ENCODE results near the gene PARD3. TPM values are rescaled to one million over a fixed set of nuclear protein-coding genes. Genes with fewer than 3 reads are reported as not detected.

The PARD3 gene
- total RNA-seq, 1 experiment from 2014 or later, result 46.3 TPM

GRCh38 chr10:34528320-34528719 is 286.8 kb downstream of the PARD3 start:
- peaks cover 32 to 36% of the 10 kb centered on the region in 2 experiments for H3K4me1 ChIP-seq (ENCODE audit: control insufficient read depth in 1 of 2, insufficient read depth in 2 of 2, low read length in 2 of 2)
- RAD21 ChIA-PET (ENCODE audit: low non-redundant PET in 1 of 2, low total read pairs in 2 of 2, uncharacterized antibody in 2 of 2, unreplicated experiment in 2 of 2), result no interaction called here
- peak overlapping the region; percentile 72 for H3K4me2 ChIP-seq (ENCODE audit: low read length)
- no peak overlapping the region for H2AFZ ChIP-seq (ENCODE audit: low read depth, low read length, poor library complexity, severe bottlenecking)
- no peaks in the 10 kb centered on the region for H4K20me1 ChIP-seq (ENCODE audit: insufficient read depth)
- H3K27ac ChIP-seq (ENCODE audit: low read depth, low read length), result peak overlapping the region; percentile 49
- peaks cover 18% of the 10 kb centered on the region; the same call in 1 of the 2 replicates for H3K79me2 ChIP-seq (ENCODE audit: insufficient read depth, low read length)
- BruUV-seq (replicated peaks), result no TSS peak
- H3K9ac ChIP-seq (ENCODE audit: low read length), result peak overlapping the region; percentile 35
- ATAC-seq (peak; percentile 93), DNase-seq (ENCODE audit: low read depth, low spot score) (peak; percentile 92)
- H3K4me3 ChIP-seq (replicated peaks in 1 of 2; ENCODE audit: low read depth in 1 of 2, low read length in 2 of 2), result peak overlapping the region in 1 of 2 experiments; percentile 25; a peak in 1 of 4 replicates
- CTCF ChIA-PET, result interaction anchor here (1.0 to 2.0 kb wide), 2 partner anchors 110 to 127 kb away, joined by 4 to 11 read pairs; no protein-coding TSS in a partner anchor
- H3K27me3 ChIP-seq (ENCODE audit: insufficient read depth, low read length), result no peaks in the 10 kb centered on the region
- POLR2A ChIA-PET, result no interaction called here
- no peaks in the 10 kb centered on the region for H3K36me3 ChIP-seq (ENCODE audit: control insufficient read depth in 1 of 2, insufficient read depth in 2 of 2, low read length in 2 of 2)
- TF ChIP-seq MAX (IDR thresholded peaks at IDR 0.05) (peak; percentile 56), TCF7L2 (IDR thresholded peaks at IDR 0.05; ENCODE audit: borderline replicate concordance, extremely low read depth, insufficient read depth, insufficient read length) (no peak), SIN3A (IDR thresholded peaks at IDR 0.05; ENCODE audit: low read depth) (peak; percentile 48; the same call in 1 of the 2 replicates), POLR2AphosphoS5 (IDR thresholded peaks at IDR 0.05; ENCODE audit: low read depth, low read length) (no peak), ZFX (IDR thresholded peaks at IDR 0.05) (no peak), FOSL1 (IDR thresholded peaks at IDR 0.05; ENCODE audit: low read depth) (peak; percentile 87), RAD21 (IDR thresholded peaks at IDR 0.05; ENCODE audit: low read depth) (no peak), CBX3 (IDR thresholded peaks at IDR 0.05; ENCODE audit: low read depth) (peak; percentile 94), SP1 (IDR thresholded peaks at IDR 0.05; ENCODE audit: low read depth) (peak; percentile 78), SRF (IDR thresholded peaks at IDR 0.05; ENCODE audit: low read depth) (0 out of 2 replicates have a peak, but pooled peaks have one; percentile 41), CEBPB (IDR thresholded peaks at IDR 0.05; ENCODE audit: low read depth) (peak; percentile 54), JUND (IDR thresholded peaks at IDR 0.05) (peak; percentile 90), YY1 (IDR thresholded peaks at IDR 0.05; ENCODE audit: extremely low read depth, insufficient replicate concordance, low read depth, low read length) (no peak), ELF1 (IDR thresholded peaks at IDR 0.05; ENCODE audit: borderline replicate concordance, low read depth) (no peak), ZNF274 (IDR thresholded peaks at IDR 0.05; ENCODE audit: low read depth, low read length) (no peak), ZBTB33 (IDR thresholded peaks at IDR 0.05; ENCODE audit: extremely low read depth, insufficient replicate concordance, low read length) (no peak), CTCF (IDR thresholded peaks at IDR 0.05 in 2 of 3, conservative IDR thresholded peaks at IDR 0.05 in 1 of 3; ENCODE audit: borderline replicate concordance in 1 of 3, insufficient read depth in 1 of 3, low read depth in 2 of 3, low read length in 2 of 3) (no peak)
- TF ChIP-seq, protein P1, sequence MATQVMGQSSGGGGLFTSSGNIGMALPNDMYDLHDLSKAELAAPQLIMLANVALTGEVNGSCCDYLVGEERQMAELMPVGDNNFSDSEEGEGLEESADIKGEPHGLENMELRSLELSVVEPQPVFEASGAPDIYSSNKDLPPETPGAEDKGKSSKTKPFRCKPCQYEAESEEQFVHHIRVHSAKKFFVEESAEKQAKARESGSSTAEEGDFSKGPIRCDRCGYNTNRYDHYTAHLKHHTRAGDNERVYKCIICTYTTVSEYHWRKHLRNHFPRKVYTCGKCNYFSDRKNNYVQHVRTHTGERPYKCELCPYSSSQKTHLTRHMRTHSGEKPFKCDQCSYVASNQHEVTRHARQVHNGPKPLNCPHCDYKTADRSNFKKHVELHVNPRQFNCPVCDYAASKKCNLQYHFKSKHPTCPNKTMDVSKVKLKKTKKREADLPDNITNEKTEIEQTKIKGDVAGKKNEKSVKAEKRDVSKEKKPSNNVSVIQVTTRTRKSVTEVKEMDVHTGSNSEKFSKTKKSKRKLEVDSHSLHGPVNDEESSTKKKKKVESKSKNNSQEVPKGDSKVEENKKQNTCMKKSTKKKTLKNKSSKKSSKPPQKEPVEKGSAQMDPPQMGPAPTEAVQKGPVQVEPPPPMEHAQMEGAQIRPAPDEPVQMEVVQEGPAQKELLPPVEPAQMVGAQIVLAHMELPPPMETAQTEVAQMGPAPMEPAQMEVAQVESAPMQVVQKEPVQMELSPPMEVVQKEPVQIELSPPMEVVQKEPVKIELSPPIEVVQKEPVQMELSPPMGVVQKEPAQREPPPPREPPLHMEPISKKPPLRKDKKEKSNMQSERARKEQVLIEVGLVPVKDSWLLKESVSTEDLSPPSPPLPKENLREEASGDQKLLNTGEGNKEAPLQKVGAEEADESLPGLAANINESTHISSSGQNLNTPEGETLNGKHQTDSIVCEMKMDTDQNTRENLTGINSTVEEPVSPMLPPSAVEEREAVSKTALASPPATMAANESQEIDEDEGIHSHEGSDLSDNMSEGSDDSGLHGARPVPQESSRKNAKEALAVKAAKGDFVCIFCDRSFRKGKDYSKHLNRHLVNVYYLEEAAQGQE (IDR thresholded peaks at IDR 0.05; ENCODE audit: low read depth), result no peak
- TF ChIP-seq, protein P2, sequence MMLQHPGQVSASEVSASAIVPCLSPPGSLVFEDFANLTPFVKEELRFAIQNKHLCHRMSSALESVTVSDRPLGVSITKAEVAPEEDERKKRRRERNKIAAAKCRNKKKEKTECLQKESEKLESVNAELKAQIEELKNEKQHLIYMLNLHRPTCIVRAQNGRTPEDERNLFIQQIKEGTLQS (IDR thresholded peaks at IDR 0.05), result 0 out of 2 replicates have a peak, but pooled peaks have one; percentile 45
- intact Hi-C loops (cut with micrococcal nuclease), result no loop called here
- no peaks in the 10 kb centered on the region; the same call in 1 of the 2 replicates for H3K9me2 ChIP-seq (ENCODE audit: insufficient read depth)
- H3K9me3 ChIP-seq (ENCODE audit: control insufficient read depth in 1 of 2, insufficient read depth in 1 of 2, low read depth in 1 of 2, low read length in 2 of 2), result 0 out of 4 replicates have a peak, but pooled peaks cover 0 to 3% of the 10 kb centered on the region in 2 experiments

Data from HCT116 (cell line).